ENCODE measurements around the gene UNKL.

The UNKL gene

GRCh38 chr16:1361685-1362360, 52.7 kb downstream of the UNKL start:
- ChIA-PET POLR2A (no interaction called here), CTCF (interaction anchor here (1.2 kb wide), 1 partner anchor 46 kb away, joined by 4 read pairs; no protein-coding TSS in a partner anchor)
- DNase-seq (ENCODE audit: extremely low spot score): no peak
- TF ChIP-seq, protein P1, sequence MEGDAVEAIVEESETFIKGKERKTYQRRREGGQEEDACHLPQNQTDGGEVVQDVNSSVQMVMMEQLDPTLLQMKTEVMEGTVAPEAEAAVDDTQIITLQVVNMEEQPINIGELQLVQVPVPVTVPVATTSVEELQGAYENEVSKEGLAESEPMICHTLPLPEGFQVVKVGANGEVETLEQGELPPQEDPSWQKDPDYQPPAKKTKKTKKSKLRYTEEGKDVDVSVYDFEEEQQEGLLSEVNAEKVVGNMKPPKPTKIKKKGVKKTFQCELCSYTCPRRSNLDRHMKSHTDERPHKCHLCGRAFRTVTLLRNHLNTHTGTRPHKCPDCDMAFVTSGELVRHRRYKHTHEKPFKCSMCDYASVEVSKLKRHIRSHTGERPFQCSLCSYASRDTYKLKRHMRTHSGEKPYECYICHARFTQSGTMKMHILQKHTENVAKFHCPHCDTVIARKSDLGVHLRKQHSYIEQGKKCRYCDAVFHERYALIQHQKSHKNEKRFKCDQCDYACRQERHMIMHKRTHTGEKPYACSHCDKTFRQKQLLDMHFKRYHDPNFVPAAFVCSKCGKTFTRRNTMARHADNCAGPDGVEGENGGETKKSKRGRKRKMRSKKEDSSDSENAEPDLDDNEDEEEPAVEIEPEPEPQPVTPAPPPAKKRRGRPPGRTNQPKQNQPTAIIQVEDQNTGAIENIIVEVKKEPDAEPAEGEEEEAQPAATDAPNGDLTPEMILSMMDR (IDR thresholded peaks at IDR 0.05; ENCODE audit: control extremely low read depth, extremely low read depth, low read depth, missing control alignments): no peak

GRCh38 chr16:1357906-1358566, 56.5 kb downstream of the UNKL start:
- DNase-seq (ENCODE audit: extremely low spot score): no peak
- ChIA-PET POLR2A (no interaction called here), CTCF (interaction anchor here (1.2 kb wide), 1 partner anchor 11 kb away, joined by 3 read pairs; no protein-coding TSS in a partner anchor)
- TF ChIP-seq, protein P1 (IDR thresholded peaks at IDR 0.05; ENCODE audit: control extremely low read depth, extremely low read depth, low read depth, missing control alignments): no peak

GRCh38 chr16:1356061-1356900, 58.2 kb downstream of the UNKL start:
- ChIA-PET POLR2A (no interaction called here), CTCF (no interaction called here)
- no peak for DNase-seq (ENCODE audit: extremely low spot score)
- TF ChIP-seq, protein P1 (IDR thresholded peaks at IDR 0.05; ENCODE audit: control extremely low read depth, extremely low read depth, low read depth, missing control alignments): no peak

DNA sequence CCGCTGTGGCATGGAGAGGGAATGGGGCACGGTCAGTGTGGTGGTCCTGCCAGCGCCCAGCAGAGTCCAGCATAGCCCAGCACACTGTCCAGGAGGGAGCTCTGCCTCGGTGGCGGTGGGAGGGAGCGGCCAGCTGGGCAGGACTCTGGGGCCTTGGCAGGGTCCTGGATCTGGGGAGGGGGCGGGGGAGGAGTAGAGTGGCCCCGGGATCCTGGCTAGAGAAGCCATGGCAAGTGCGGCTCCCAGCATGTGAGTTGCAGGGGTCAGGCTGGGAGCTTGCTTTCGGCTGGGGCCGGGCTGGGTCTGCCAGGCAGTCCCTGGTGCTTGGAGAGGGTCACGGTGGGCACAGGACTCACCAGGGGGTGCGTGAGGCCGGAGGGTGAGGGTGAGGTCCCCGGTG, 58.9 kb downstream of the UNKL start:
- POLR2A ChIA-PET: no interaction called here

GRCh38 chr16:1354815-1355540, 59.5 kb downstream of the UNKL start:
- CTCF ChIA-PET: interaction anchor here (0.9 to 3.2 kb wide), 2 partner anchors 9 to 13 kb away, joined by 3 to 21 read pairs; no protein-coding TSS in a partner anchor
- TF ChIP-seq, protein P1 (IDR thresholded peaks at IDR 0.05; ENCODE audit: control extremely low read depth, extremely low read depth, low read depth, missing control alignments): no peak
- no peak for DNase-seq (ENCODE audit: extremely low spot score)
- POLR2A ChIA-PET: no interaction called here

More for the DNA sequence above, 58.9 kb downstream of the UNKL start:
- CTCF ChIA-PET: interaction anchor here (3.2 kb wide), 1 partner anchor 8 kb away, joined by 21 read pairs; no protein-coding TSS in a partner anchor
- DNase-seq (ENCODE audit: extremely low spot score): no peak
- TF ChIP-seq, protein P1 (IDR thresholded peaks at IDR 0.05; ENCODE audit: control extremely low read depth, extremely low read depth, low read depth, missing control alignments): no peak

Measured in GM10248 (cell line).